K562 (cell line): ENCODE data around the gene MMGT1. TPM values are rescaled to one million over a fixed set of nuclear protein-coding genes. Genes with fewer than 3 reads are reported as not detected.

ENCODE experiments used
- ATF1 ChIP-seq, 2 experiments: fragments of 450-650 bp in 1 of 2; IDR thresholded peaks; 2 replicates each; pipeline ENCODE4 v1.6.1; 2016; ENCODE audit warnings: missing compliant biosample characterization in 1 of 2, missing genetic modification characterization in 1 of 2
- ATF7 ChIP-seq: fragments of 450-650 bp; IDR thresholded peaks from 2 replicates; pipeline ENCODE4 v1.7.1; 2014; ENCODE audit warnings: mild to moderate bottlenecking, moderate library complexity
- C11orf30 ChIP-seq: fragments of 450-650 bp; IDR thresholded peaks from 2 replicates; pipeline ENCODE4 v1.6.1; 2016; ENCODE audit warnings: low read depth, mild to moderate bottlenecking
- CBX3 ChIP-seq, 2 experiments: IDR thresholded peaks; 1 replicate in 1 of 2; 2 replicates in 1 of 2; pipeline ENCODE4 v1.6.1; 2012; ENCODE audit warnings: inconsistent platforms in 2 of 2, low read length in 2 of 2, borderline replicate concordance in 1 of 2, control low read depth in 1 of 2
- CHAMP1 ChIP-seq: fragments of 450-650 bp; IDR thresholded peaks from 2 replicates; pipeline ENCODE4 v1.6.1; 2016; ENCODE audit warnings: mild to moderate bottlenecking
- CREB3 ChIP-seq: fragments of 450-650 bp; conservative IDR thresholded peaks from 2 replicates; pipeline ENCODE4 v1.6.1; 2016; ENCODE audit warnings: missing genetic modification characterization, low read depth, mild to moderate bottlenecking, missing compliant biosample characterization, moderate library complexity
- FOXM1 ChIP-seq, 2 experiments: fragments of 450-650 bp in 1 of 2; sonication (generic) in 1 of 2; formaldehyde crosslinking in 1 of 2; IDR thresholded peaks; 2 replicates each; pipeline versions ENCODE4 v1.6.1 to v1.9.0; 2017 to 2022; ENCODE audit warnings: low read depth in 2 of 2, mild to moderate bottlenecking in 2 of 2, missing genetic modification reagents in 1 of 2, moderate library complexity in 1 of 2
- HLTF ChIP-seq: fragments of 450-650 bp; IDR thresholded peaks from 2 replicates; pipeline ENCODE4 v1.6.1; 2016
- KLF16 ChIP-seq: IDR thresholded peaks from 2 replicates; pipeline ENCODE4 v1.6.1; 2016; ENCODE audit warnings: antibody characterized with exemption
- LCOR ChIP-seq: sonication (generic); formaldehyde crosslinking; IDR thresholded peaks from 2 replicates; pipeline ENCODE4 v1.8.0; 2022; ENCODE audit warnings: mild to moderate bottlenecking, missing genetic modification reagents
- MAFG ChIP-seq: fragments of 450-650 bp; conservative IDR thresholded peaks from 2 replicates; pipeline ENCODE4 v1.6.1; 2016; ENCODE audit warnings: missing genetic modification characterization, missing compliant biosample characterization
- MBD2 ChIP-seq: sonication (generic); IDR thresholded peaks from 2 replicates; pipeline ENCODE4 v1.6.1; 2016; ENCODE audit warnings: low read depth, borderline replicate concordance
- MEF2A ChIP-seq: IDR thresholded peaks from 2 replicates; pipeline ENCODE4 v1.6.1; 2011; ENCODE audit warnings: low read depth, mild to moderate bottlenecking, low read length, moderate library complexity; ENCODE audit not compliant: control insufficient read depth
- MTA2 ChIP-seq: fragments of 450-650 bp; IDR thresholded peaks from 2 replicates; pipeline ENCODE4 v1.6.1; 2016; ENCODE audit warnings: low read depth
- MYNN ChIP-seq, 2 experiments: sonication (generic); formaldehyde crosslinking in 1 of 2; IDR thresholded peaks; 2 replicates each; pipeline versions ENCODE4 v1.5.0 to v1.6.1; 2016 to 2020; ENCODE audit warnings: antibody characterized with exemption in 1 of 2, missing genetic modification reagents in 1 of 2
- TEAD4 ChIP-seq, 2 experiments: sonication (generic) in 1 of 2; formaldehyde crosslinking in 1 of 2; IDR thresholded peaks; 2 replicates each; pipeline versions ENCODE4 v1.6.1 to v1.8.0; 2012 to 2022; ENCODE audit warnings: borderline replicate concordance in 1 of 2, inconsistent platforms in 1 of 2, low read length in 1 of 2, mild to moderate bottlenecking in 1 of 2, missing genetic modification reagents in 1 of 2
- TOE1 ChIP-seq, 2 experiments: fragments of 450-650 bp in 1 of 2; sonication (generic) in 1 of 2; formaldehyde crosslinking in 1 of 2; IDR thresholded peaks; 2 replicates each; pipeline versions ENCODE4 v1.7.1 to v1.8.0; 2016 to 2022; ENCODE audit warnings: borderline replicate concordance in 2 of 2, mild to moderate bottlenecking in 2 of 2, antibody characterized with exemption in 1 of 2, inconsistent platforms in 1 of 2, low read depth in 1 of 2, missing genetic modification reagents in 1 of 2, moderate library complexity in 1 of 2
- ZBTB9 ChIP-seq: fragments of 450-650 bp; formaldehyde crosslinking; IDR thresholded peaks from 2 replicates; pipeline ENCODE4 v1.4.0; 2020; ENCODE audit warnings: mild to moderate bottlenecking, moderate library complexity
- ZNF551 ChIP-seq: fragments of 250-450 bp; sonication (Bioruptor Pico); IDR thresholded peaks from 2 replicates; pipeline ENCODE4 v1.5.0; 2021; ENCODE audit warnings: mild to moderate bottlenecking, moderate library complexity
- ZNF655 ChIP-seq: fragments of 250-450 bp; sonication (Bioruptor Pico); IDR thresholded peaks from 2 replicates; pipeline ENCODE4 v1.5.0; 2021
- ZNF764 ChIP-seq: fragments of 250-450 bp; sonication (Bioruptor Pico); IDR thresholded peaks from 2 replicates; pipeline ENCODE4 v1.4.0; 2020; ENCODE audit warnings: low read depth, mild to moderate bottlenecking, moderate library complexity
- ZNF766 ChIP-seq: fragments of 200-800 bp; sonication (Bioruptor generic); conservative IDR thresholded peaks from 2 replicates; pipeline ENCODE4 v1.6.1; 2016; ENCODE audit warnings: missing genetic modification characterization, missing compliant biosample characterization
- polyA plus RNA-seq, 8 experiments: library from polyadenylated mRNA; depleted of rRNA in 4 of 8; stranded (reverse) in 5 of 8; unstranded in 3 of 8; fragments of >200 nt; fragmentation: Nextera tagmentation in 2 of 8; fragmentation: Illumina TruSeq in 1 of 8; extraction: Ambion mirVana in 2 of 8; extraction: Trizol in 1 of 8; gene quantifications; 2 replicates each; pipeline versions ENCODE4 v1.2.1 to v1.2.3, GENCODE V29; 2011 to 2014; ENCODE audit warnings: inconsistent platforms in 1 of 8, missing spikeins in 1 of 8
- total RNA-seq, 7 experiments: library from RNA; depleted of rRNA in 6 of 7; stranded (reverse); fragments of >200 nt in 6 of 7; fragmentation: Illumina TruSeq in 2 of 7; extraction: Trizol in 2 of 7; gene quantifications; 2 replicates each; pipeline versions ENCODE4 v1.2.1 to v1.2.3, GENCODE V29; 2011 to 2021; ENCODE audit warnings: low replicate concordance in 1 of 7

Gene MMGT1
- total and polyA plus RNA-seq, 9 of the 15 experiments (the other 6 are each of a cell fraction or from before 2014, with no cell fraction given), result 11.3 to 25.4 (median 22.5) TPM

- no peak for TF ChIP-seq TOE1 (IDR thresholded peaks at IDR 0.05; ENCODE audit: borderline replicate concordance)
- no peak for TF ChIP-seq TOE1 (CRISPR knock-in tag; IDR thresholded peaks at IDR 0.05; ENCODE audit: borderline replicate concordance, low read depth)
- TF ChIP-seq MEF2A, result peak; percentile 34; the same call in 1 of the 2 replicates
- TF ChIP-seq CHAMP1, result peak; percentile 65; the same call in 1 of the 2 replicates
- TF ChIP-seq FOXM1 (IDR thresholded peaks at IDR 0.05; ENCODE audit: low read depth), result peak; percentile 92
- no peak for TF ChIP-seq FOXM1 (CRISPR knock-in tag; IDR thresholded peaks at IDR 0.05; ENCODE audit: low read depth)
- TF ChIP-seq ZNF764 (CRISPR knock-in tag), result no peak
- TF ChIP-seq KLF16, result peak; percentile 96
- TF ChIP-seq CREB3 (tag), result 0 out of 2 replicates have a peak, but pooled peaks have one; percentile 42
- TF ChIP-seq ATF7, result peak; percentile 65
- peak; percentile 100 for TF ChIP-seq TEAD4 (IDR thresholded peaks at IDR 0.05; ENCODE audit: low read length)
- TF ChIP-seq TEAD4 (CRISPR knock-in tag; IDR thresholded peaks at IDR 0.05; ENCODE audit: borderline replicate concordance), result no peak
- no peak for TF ChIP-seq CBX3 (IDR thresholded peaks at IDR 0.05; ENCODE audit: borderline replicate concordance in 1 of 2, low read length in 2 of 2)
- TF ChIP-seq LCOR, result 0 out of 2 replicates have a peak, but pooled peaks have one; percentile 29
- no peak for TF ChIP-seq ZNF655 (CRISPR knock-in tag)
- peak; percentile 95 for TF ChIP-seq MTA2
- TF ChIP-seq ZBTB9 (CRISPR knock-in tag), result 0 out of 2 replicates have a peak, but pooled peaks have one; percentile 33
- TF ChIP-seq ZNF766, result peak; percentile 69; the same call in 1 of the 2 replicates
- TF ChIP-seq ATF1 (CRISPR knock-in tag; IDR thresholded peaks at IDR 0.05), result no peak
- peak; percentile 36; the same call in 1 of the 2 replicates for TF ChIP-seq ATF1 (tag; IDR thresholded peaks at IDR 0.05)
- peak; percentile 64 for TF ChIP-seq MAFG (tag)
- no peak for TF ChIP-seq ZNF551
- 0 out of 2 replicates have a peak, but pooled peaks have one; percentile 25 for TF ChIP-seq MYNN (IDR thresholded peaks at IDR 0.05)
- no peak for TF ChIP-seq MYNN (CRISPR knock-in tag; IDR thresholded peaks at IDR 0.05)
- peak; percentile 64 for TF ChIP-seq C11orf30
- TF ChIP-seq HLTF, result 0 out of 2 replicates have a peak, but pooled peaks have one; percentile 47
- 0 out of 2 replicates have a peak, but pooled peaks have one; percentile 48 for TF ChIP-seq MBD2
Measured at GRCh38 chrX:135914404-135914803, 59.4 kb downstream of the MMGT1 start (continued).
